SU-DHL-6 (cell line): ENCODE results near the gene FAM186B.

ENCODE experiments used
- H2AFZ ChIP-seq: fragments of 200-600 bp; sonication (generic); 2 replicates; pipeline ENCODE4 v1.6.1; 2014; ENCODE audit warnings: low read depth, mild to moderate bottlenecking, moderate library complexity, mixed read lengths, antibody characterized with exemption, low read length; ENCODE audit not compliant: severe bottlenecking
- H3F3A ChIP-seq: fragments of 200-600 bp; shearing (Covaris generic); 2 replicates; pipeline ENCODE4 v1.6.0; 2016; ENCODE audit warnings: antibody characterized with exemption, mild to moderate bottlenecking; ENCODE audit not compliant: insufficient read depth
- H3K27ac ChIP-seq: fragments of 200-600 bp; sonication (generic); 2 replicates; pipeline ENCODE4 v1.5.1; 2016; ENCODE audit warnings: low read depth, mild to moderate bottlenecking, low read length, moderate library complexity, mixed read lengths
- H3K27me3 ChIP-seq: fragments of 200-600 bp; sonication (generic), shearing (Covaris generic); 2 replicates; pipeline ENCODE4 v1.6.0; 2014; ENCODE audit warnings: mild to moderate bottlenecking, low read length
- H3K36me3 ChIP-seq: fragments of 200-600 bp; sonication (generic); 2 replicates; pipeline ENCODE4 v1.6.1; 2014; ENCODE audit warnings: mild to moderate bottlenecking, low read length, mixed read lengths
- H3K4me2 ChIP-seq: fragments of 300-600, 200-600 bp; shearing (Covaris generic), sonication (generic); 2 replicates; pipeline ENCODE4 v1.6.0; 2014; ENCODE audit warnings: low read length, low read depth, mild to moderate bottlenecking; ENCODE audit not compliant: poor library complexity, severe bottlenecking
- H3K4me3 ChIP-seq: fragments of 200-600 bp; sonication (generic); 2 replicates; pipeline ENCODE4 v1.5.1; 2014; ENCODE audit warnings: antibody characterized with exemption, low read length, mild to moderate bottlenecking, mixed read lengths; ENCODE audit not compliant: insufficient read depth, poor library complexity, severe bottlenecking
- H3K79me2 ChIP-seq: fragments of 200-600 bp; sonication (generic); 2 replicates; pipeline ENCODE4 v1.6.1; 2014; ENCODE audit warnings: mild to moderate bottlenecking, low read length, moderate library complexity; ENCODE audit not compliant: insufficient read depth
- H3K9ac ChIP-seq: fragments of 200-600 bp; sonication (generic); 2 replicates; pipeline ENCODE4 v1.7.0; 2014; ENCODE audit warnings: mild to moderate bottlenecking, low read length
- H3K9me2 ChIP-seq: fragments of 200-600 bp; sonication (generic); replicated peaks from 2 replicates; pipeline ENCODE4 v1.6.1; 2014; ENCODE audit warnings: low read length; ENCODE audit not compliant: insufficient read depth
- H3K9me3 ChIP-seq: fragments of 200-600 bp; sonication (generic); 2 replicates; pipeline ENCODE4 v1.6.1; 2014; ENCODE audit warnings: low read length, mixed read lengths; ENCODE audit not compliant: insufficient read depth
- H4K20me1 ChIP-seq: fragments of 200-600 bp; sonication (generic); 2 replicates; pipeline ENCODE4 v1.6.1; 2014; ENCODE audit warnings: low read depth, mild to moderate bottlenecking, antibody characterized with exemption, low read length, moderate library complexity, mixed read lengths
- EZH2phosphoT487 ChIP-seq: fragments of 200-600 bp; sonication (generic), shearing (Covaris generic); conservative IDR thresholded peaks from 2 replicates; pipeline ENCODE4 v1.6.1; 2018; ENCODE audit warnings: mild to moderate bottlenecking, antibody characterized with exemption, low read length, moderate library complexity, mixed read lengths
- TF ChIP-seq, protein P1 (sequence below): fragments of 200-600 bp; sonication (generic); IDR thresholded peaks from one replicate; pipeline ENCODE4 v1.5.1; 2017; ENCODE audit warnings: antibody characterized with exemption, mild to moderate bottlenecking, low read length, moderate library complexity; ENCODE audit not compliant: insufficient read depth, poor library complexity, severe bottlenecking

The FAM186B gene

DNA sequence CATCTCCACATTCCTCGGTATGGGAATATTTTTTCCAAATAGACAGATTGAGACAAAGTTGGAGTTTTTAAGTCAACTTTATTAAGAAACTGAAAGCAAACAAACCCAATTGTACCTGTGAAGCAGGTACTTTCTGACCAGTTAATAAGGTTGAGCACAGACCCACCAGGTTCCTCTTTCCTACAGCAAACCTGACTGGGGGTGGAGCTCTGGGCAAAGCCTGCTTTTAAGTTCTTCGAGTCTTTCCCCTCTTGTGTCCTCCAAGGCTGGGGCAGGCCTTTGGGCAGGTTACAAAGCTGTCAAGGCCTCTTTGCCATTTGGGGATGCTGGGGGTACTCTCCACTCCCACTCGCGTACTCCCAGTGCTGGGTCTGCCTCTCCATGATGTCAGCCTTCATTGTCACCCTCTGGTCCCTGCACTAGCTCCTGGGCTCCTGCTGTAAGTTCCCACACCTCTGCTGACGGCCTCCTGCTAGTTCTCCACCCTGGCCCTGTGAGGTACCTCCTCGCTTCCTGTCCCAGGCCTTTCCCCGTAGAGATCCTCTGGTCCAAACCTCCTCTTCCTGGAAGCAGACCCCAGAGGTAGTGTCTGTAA lies 63.4 kb downstream of the FAM186B start:
- no peaks in the 10 kb centered on the region for H3K9me2 ChIP-seq
- TF ChIP-seq EZH2phosphoT487, result no peak
- TF ChIP-seq, protein P1, sequence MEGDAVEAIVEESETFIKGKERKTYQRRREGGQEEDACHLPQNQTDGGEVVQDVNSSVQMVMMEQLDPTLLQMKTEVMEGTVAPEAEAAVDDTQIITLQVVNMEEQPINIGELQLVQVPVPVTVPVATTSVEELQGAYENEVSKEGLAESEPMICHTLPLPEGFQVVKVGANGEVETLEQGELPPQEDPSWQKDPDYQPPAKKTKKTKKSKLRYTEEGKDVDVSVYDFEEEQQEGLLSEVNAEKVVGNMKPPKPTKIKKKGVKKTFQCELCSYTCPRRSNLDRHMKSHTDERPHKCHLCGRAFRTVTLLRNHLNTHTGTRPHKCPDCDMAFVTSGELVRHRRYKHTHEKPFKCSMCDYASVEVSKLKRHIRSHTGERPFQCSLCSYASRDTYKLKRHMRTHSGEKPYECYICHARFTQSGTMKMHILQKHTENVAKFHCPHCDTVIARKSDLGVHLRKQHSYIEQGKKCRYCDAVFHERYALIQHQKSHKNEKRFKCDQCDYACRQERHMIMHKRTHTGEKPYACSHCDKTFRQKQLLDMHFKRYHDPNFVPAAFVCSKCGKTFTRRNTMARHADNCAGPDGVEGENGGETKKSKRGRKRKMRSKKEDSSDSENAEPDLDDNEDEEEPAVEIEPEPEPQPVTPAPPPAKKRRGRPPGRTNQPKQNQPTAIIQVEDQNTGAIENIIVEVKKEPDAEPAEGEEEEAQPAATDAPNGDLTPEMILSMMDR, result no peak
- H4K20me1 ChIP-seq, result no peaks in the 10 kb centered on the region
- H3F3A ChIP-seq, result no peaks in the 10 kb centered on the region
- no peak overlapping the region for H3K27ac ChIP-seq
- H3K9ac ChIP-seq, result no peak overlapping the region
- H3K4me2 ChIP-seq, result no peak overlapping the region
- H3K79me2 ChIP-seq, result no peaks in the 10 kb centered on the region
- no peaks in the 10 kb centered on the region for H3K27me3 ChIP-seq
- no peak overlapping the region for H3K4me3 ChIP-seq
- no peaks in the 10 kb centered on the region for H3K9me3 ChIP-seq
- H2AFZ ChIP-seq, result no peak overlapping the region
- no peaks in the 10 kb centered on the region for H3K36me3 ChIP-seq

DNA sequence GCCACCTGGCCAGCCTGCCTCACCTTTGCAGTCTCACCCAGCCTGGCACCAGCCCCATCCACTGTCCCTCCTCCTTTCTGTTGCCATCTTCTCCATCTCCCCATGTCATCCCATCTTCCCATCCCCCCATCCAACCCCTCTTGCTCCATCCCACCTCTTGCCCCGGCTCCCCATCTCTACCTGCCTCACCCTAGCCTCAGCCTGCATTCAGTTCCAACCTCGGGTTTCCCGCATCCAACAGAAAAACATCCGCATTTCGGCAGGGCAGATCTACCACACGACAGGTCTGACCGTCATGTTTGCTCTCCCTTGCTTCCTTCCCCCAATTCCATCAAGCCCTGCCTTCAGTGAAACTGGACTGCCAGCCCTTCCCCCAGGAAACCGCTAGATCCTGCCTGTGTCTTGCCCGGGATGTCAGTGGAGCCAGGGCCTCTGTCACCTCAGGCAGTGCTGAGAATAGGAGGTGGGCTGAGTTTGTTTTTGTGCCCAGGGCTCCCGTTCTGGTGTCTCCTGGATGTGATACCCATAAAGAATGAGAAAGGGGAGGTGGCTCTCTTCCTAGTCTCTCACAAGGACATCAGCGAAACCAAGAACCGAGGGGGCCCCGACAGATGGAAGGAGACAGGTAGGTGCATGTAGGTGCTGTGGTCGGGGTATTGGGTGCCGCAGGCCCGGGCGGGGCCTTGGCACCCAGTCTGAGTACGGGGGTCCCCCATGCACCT lies 64.1 kb downstream of the FAM186B start:
- no peaks in the 10 kb centered on the region for H3K27me3 ChIP-seq
- H3F3A ChIP-seq, result peaks cover 4% of the 10 kb centered on the region; the same call in 1 of the 2 replicates
- H3K4me2 ChIP-seq, result no peak overlapping the region
- H3K9ac ChIP-seq, result no peak overlapping the region
- H2AFZ ChIP-seq, result no peak overlapping the region
- no peaks in the 10 kb centered on the region for H3K9me3 ChIP-seq
- H3K27ac ChIP-seq, result no peak overlapping the region
- H3K79me2 ChIP-seq, result no peaks in the 10 kb centered on the region
- H3K4me3 ChIP-seq, result no peak overlapping the region
- TF ChIP-seq, protein P1, result no peak
- no peak for TF ChIP-seq EZH2phosphoT487
- no peaks in the 10 kb centered on the region for H3K36me3 ChIP-seq
- no peaks in the 10 kb centered on the region for H4K20me1 ChIP-seq
- H3K9me2 ChIP-seq, result no peaks in the 10 kb centered on the region

DNA sequence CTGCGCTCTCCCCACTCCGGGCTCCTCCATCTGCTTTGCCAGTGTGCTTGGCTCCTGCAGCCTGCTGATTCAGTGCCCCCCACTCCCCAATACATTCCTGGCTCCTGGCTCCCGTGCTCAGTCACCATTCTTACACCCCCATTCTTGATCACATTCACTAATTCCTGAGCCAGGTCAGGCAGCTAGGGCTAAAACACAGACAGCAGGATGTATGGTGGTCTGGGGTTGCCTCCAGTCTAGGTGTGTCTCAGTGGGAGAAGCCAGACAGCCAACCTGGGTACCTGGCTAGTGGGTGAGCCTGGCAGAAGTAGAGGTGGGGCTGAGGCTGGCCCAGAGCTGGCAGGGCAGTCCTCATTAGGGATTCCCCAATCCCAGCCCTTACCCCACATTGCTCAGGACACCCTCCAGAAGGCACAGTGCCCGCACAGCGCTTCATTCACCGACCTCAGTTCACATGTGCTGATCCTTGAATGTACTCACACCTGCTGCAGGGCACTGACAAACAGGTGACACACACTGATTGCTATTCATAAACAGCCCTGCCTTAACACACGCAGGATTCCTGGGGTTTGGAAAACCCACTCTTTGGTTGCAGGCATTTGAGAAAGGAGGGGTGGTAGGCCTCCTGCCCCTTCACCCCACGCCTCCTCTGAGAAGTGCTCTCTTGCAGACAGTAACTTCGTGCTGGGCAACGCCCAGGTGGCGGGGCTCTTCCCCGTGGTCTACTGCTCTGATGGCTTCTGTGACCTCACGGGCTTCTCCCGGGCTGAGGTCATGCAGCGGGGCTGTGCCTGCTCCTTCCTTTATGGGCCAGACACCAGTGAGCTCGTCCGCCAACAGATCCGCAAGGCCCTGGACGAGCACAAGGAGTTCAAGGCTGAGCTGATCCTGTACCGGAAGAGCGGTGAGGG lies 65.0 kb downstream of the FAM186B start:
- no peak for TF ChIP-seq EZH2phosphoT487
- TF ChIP-seq, protein P1, result no peak
- Histone ChIP-seq H3K9me2 (no peaks in the 10 kb centered on the region), H3K36me3 (no peaks in the 10 kb centered on the region), H3K4me3 (no peak overlapping the region), H3K79me2 (no peaks in the 10 kb centered on the region), H3K27me3 (no peaks in the 10 kb centered on the region), H3F3A (peaks cover 4% of the 10 kb centered on the region; the same call in 1 of the 2 replicates), H3K9me3 (no peaks in the 10 kb centered on the region), H4K20me1 (no peaks in the 10 kb centered on the region), H3K4me2 (no peak overlapping the region), H3K9ac (no peak overlapping the region), H2AFZ (no peak overlapping the region), H3K27ac (no peak overlapping the region)
